Kidney epithelial cell (primary cell): ENCODE measurements around the gene MRRF. TPM values are rescaled to one million over a fixed set of nuclear protein-coding genes. Genes with fewer than 3 reads are reported as not detected.

ENCODE experiments used
- DNase-seq: peaks from one replicate; pipeline ENCODE4 v3.0.0-alpha.2; 2010; ENCODE audit warnings: low read depth
- H3K27me3 ChIP-seq: 2 replicates; pipeline ENCODE4 v1.6.0; 2011; ENCODE audit warnings: low read length; ENCODE audit not compliant: control insufficient read depth, insufficient read depth
- H3K36me3 ChIP-seq: 2 replicates; pipeline ENCODE4 v1.5.1; 2011; ENCODE audit warnings: low read length; ENCODE audit not compliant: control insufficient read depth, insufficient read depth
- H3K4me3 ChIP-seq: 2 replicates; pipeline ENCODE4 v1.5.1; 2011; ENCODE audit warnings: low read depth, mild to moderate bottlenecking, control low read depth, low read length
- total RNA-seq: library from RNA; depleted of rRNA; stranded (reverse); fragments of >200 nt; gene quantifications from 2 replicates; pipeline ENCODE4 v1.2.3, GENCODE V29; 2015
- TF ChIP-seq, protein P1 (sequence below): IDR thresholded peaks from 2 replicates; pipeline ENCODE4 v1.5.1; 2011; ENCODE audit warnings: mild to moderate bottlenecking, moderate library complexity, low read length, control low read depth, inconsistent platforms; ENCODE audit not compliant: insufficient read depth, poor library complexity, severe bottlenecking

The MRRF gene
- total RNA-seq, 1 donor from 2014 or later = 46.2 TPM

GRCh38 chr9:122364117-122364782 is 99.6 kb downstream of the MRRF start:
- no peaks in the 10 kb centered on the region for H3K27me3 ChIP-seq
- H3K36me3 ChIP-seq = no peaks in the 10 kb centered on the region
- DNase-seq = no peak
- TF ChIP-seq, protein P1, sequence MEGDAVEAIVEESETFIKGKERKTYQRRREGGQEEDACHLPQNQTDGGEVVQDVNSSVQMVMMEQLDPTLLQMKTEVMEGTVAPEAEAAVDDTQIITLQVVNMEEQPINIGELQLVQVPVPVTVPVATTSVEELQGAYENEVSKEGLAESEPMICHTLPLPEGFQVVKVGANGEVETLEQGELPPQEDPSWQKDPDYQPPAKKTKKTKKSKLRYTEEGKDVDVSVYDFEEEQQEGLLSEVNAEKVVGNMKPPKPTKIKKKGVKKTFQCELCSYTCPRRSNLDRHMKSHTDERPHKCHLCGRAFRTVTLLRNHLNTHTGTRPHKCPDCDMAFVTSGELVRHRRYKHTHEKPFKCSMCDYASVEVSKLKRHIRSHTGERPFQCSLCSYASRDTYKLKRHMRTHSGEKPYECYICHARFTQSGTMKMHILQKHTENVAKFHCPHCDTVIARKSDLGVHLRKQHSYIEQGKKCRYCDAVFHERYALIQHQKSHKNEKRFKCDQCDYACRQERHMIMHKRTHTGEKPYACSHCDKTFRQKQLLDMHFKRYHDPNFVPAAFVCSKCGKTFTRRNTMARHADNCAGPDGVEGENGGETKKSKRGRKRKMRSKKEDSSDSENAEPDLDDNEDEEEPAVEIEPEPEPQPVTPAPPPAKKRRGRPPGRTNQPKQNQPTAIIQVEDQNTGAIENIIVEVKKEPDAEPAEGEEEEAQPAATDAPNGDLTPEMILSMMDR = no peak
- H3K4me3 ChIP-seq = no peak overlapping the region

GRCh38 chr9:122364783-122365150 is 100.1 kb downstream of the MRRF start:
- H3K27me3 ChIP-seq = no peaks in the 10 kb centered on the region
- no peak for DNase-seq
- TF ChIP-seq, protein P1 = no peak

DNA sequence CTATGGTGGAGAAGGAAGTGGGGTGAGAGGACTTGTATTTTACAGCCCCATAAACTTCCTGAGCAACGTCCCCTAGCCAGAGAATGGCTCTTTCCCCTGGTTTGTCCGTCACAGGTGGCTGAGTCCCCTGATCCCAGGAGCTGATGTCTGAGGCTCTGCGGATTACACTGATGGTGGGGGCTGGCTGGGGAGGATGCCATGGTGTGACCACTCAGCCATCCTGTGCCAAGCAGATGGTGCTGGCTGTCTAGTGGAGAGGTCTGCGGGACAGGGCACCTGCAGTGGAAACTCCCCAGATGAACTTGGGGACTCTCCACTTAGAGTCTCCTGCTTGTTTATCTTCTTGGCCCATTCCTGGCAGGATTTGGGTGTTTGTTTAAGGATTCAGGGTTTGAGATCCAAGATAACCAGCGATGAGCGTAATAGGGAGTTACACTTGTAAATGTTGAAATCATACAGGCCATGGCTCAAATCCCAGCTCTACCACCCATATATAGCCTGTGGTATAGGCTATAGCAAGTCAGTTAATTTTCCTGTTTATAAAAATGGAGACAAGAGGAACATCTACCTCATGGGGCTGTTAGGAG is 101.5 kb downstream of the MRRF start:
- peaks cover 2% of the 10 kb centered on the region for H3K27me3 ChIP-seq
- TF ChIP-seq, protein P1 = no peak

More at GRCh38 chr9:122364783-122365150, 100.1 kb downstream of the MRRF start:
- H3K4me3 ChIP-seq = no peak overlapping the region
- H3K36me3 ChIP-seq = no peaks in the 10 kb centered on the region

DNA sequence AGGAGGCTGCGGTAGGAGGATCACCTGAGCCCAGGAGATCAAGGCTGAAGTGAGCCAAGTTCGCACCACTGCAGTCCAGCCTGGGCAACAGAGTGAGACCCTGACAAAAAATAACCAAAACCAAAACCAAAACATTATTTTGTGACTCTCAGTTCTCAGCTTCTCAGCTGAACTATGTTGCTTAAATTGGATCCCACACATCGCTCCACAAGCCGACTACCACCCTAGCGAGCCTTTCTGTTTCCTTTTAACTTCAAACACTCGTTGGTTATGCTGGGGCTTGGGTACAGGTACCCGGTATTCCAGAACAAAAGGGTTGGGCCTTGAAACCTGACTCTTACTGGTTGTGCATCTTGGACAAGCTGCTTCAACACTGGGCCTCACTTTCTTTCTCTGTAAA is 102.4 kb downstream of the MRRF start:
- H3K27me3 ChIP-seq = peaks cover 2% of the 10 kb centered on the region
- H3K36me3 ChIP-seq = no peaks in the 10 kb centered on the region
- no peak for DNase-seq
- TF ChIP-seq, protein P1 = no peak
- no peak overlapping the region for H3K4me3 ChIP-seq

More for the DNA sequence above, 101.5 kb downstream of the MRRF start:
- no peak overlapping the region for H3K4me3 ChIP-seq
- DNase-seq = no peak
- H3K36me3 ChIP-seq = no peaks in the 10 kb centered on the region

DNA sequence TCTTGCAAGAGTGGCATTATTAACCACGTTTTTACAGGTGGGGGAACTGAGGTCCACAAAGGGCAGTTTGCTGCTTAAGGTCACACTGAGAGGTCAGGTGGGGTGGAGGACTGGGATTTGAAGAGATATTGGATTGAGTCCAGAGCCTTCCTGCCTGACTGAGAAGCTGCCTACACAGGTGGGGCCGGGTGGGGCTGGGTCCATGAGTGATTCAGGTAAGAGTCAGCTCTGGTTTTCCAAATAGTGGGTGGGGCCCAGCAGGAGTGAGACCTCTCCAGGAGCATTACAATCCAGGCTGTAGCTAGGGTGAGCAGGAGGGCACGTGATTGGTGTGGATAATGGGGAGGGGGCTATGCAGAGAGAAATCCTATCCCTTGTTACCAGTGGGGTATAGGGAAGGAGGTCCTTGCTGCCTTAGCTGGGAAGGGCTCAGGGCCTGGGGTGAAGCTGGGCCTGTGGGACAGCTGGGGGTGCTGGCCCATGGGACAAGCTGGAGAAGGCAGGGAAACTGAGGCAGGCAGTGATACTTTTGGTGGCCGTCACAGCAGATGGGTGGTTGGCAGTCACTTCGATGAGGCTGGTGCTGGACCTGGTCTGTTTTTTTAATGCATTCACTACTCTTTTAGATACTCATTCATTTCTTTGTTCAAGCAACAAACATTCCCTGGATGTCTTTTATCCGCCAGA is 103.2 kb downstream of the MRRF start:
- H3K36me3 ChIP-seq = no peaks in the 10 kb centered on the region
- H3K27me3 ChIP-seq = peaks cover 2% of the 10 kb centered on the region
- H3K4me3 ChIP-seq = no peak overlapping the region
- DNase-seq = no peak
- TF ChIP-seq, protein P1 = no peak
